ENCODE measurements around the gene CAMTA1. TPM values are rescaled to one million over a fixed set of nuclear protein-coding genes. Genes with fewer than 3 reads are reported as not detected.

The CAMTA1 gene
- total and polyA plus RNA-seq, 2 experiments from 2014 or later, result 89.0 to 145 TPM

GRCh38 chr1:7339953-7340352 is 554.7 kb downstream of the CAMTA1 start:
- H3K4me2 ChIP-seq, result no peak overlapping the region
- TF ChIP-seq EZH2phosphoT487 (IDR thresholded peaks at IDR 0.05; ENCODE audit: low read depth, severe bottlenecking, unreplicated experiment) (no peak), CTCF (IDR thresholded peaks at IDR 0.05; ENCODE audit: poor library complexity) (no peak)

GRCh38 chr1:7341145-7341905 is 556.1 kb downstream of the CAMTA1 start:
- no peaks in the 10 kb centered on the region for H3K79me2 ChIP-seq
- no peaks in the 10 kb centered on the region for H4K20me1 ChIP-seq (ENCODE audit: insufficient read depth, poor library complexity, severe bottlenecking)
- H3K27me3 ChIP-seq, result no peaks in the 10 kb centered on the region
- TF ChIP-seq CTCF (IDR thresholded peaks at IDR 0.05; ENCODE audit: poor library complexity) (no peak), EZH2phosphoT487 (IDR thresholded peaks at IDR 0.05; ENCODE audit: low read depth, severe bottlenecking, unreplicated experiment) (no peak), EZH2 (IDR thresholded peaks at IDR 0.05; ENCODE audit: borderline replicate concordance) (no peak)
- peak overlapping the region; percentile 9 for H3K27ac ChIP-seq
- no peaks in the 10 kb centered on the region for H3K9me3 ChIP-seq (ENCODE audit: low read depth)
- WGBS (ENCODE audit: low lambda C conversion rate, missing lambda C conversion rate), result 52% methylated on average over 11 of the region's 11 CpGs
- H3K4me3 ChIP-seq, result no peak overlapping the region
- H3K36me3 ChIP-seq (replicated peaks; ENCODE audit: insufficient read depth, low read depth), result no peaks in the 10 kb centered on the region
- no peak overlapping the region for H3K4me2 ChIP-seq
- DNase-seq (ENCODE audit: low spot score), result peak; percentile 58
- H3K4me1 ChIP-seq (ENCODE audit: insufficient read depth), result peaks cover 8% of the 10 kb centered on the region
- H3K9me2 ChIP-seq (replicated peaks; ENCODE audit: insufficient read depth), result no peaks in the 10 kb centered on the region
- no peak overlapping the region for H2AFZ ChIP-seq

More at GRCh38 chr1:7339953-7340352, 554.7 kb downstream of the CAMTA1 start:
- H3K36me3 ChIP-seq (replicated peaks; ENCODE audit: insufficient read depth, low read depth), result no peaks in the 10 kb centered on the region
- no peaks in the 10 kb centered on the region for H3K27me3 ChIP-seq
- no peak overlapping the region for H2AFZ ChIP-seq
- H3K4me1 ChIP-seq (ENCODE audit: insufficient read depth), result peaks cover 17% of the 10 kb centered on the region
- DNase-seq (ENCODE audit: low spot score), result no peak
- H3K9me3 ChIP-seq (ENCODE audit: low read depth), result no peaks in the 10 kb centered on the region
- H3K9me2 ChIP-seq (replicated peaks; ENCODE audit: insufficient read depth), result no peaks in the 10 kb centered on the region
- 67% methylated on average over 2 of the region's 2 CpGs for WGBS (ENCODE audit: low lambda C conversion rate, missing lambda C conversion rate)
- H3K4me3 ChIP-seq, result no peak overlapping the region
- no peak overlapping the region for H3K27ac ChIP-seq
- H3K79me2 ChIP-seq, result no peaks in the 10 kb centered on the region
- no peaks in the 10 kb centered on the region for H4K20me1 ChIP-seq (ENCODE audit: insufficient read depth, poor library complexity, severe bottlenecking)

GRCh38 chr1:7343882-7344281 is 558.6 kb downstream of the CAMTA1 start:
- no peak for DNase-seq (ENCODE audit: low spot score)
- no peak overlapping the region for H3K4me2 ChIP-seq
- H3K27ac ChIP-seq, result no peak overlapping the region
- H3K9me3 ChIP-seq (ENCODE audit: low read depth), result no peaks in the 10 kb centered on the region
- no peaks in the 10 kb centered on the region for H4K20me1 ChIP-seq (ENCODE audit: insufficient read depth, poor library complexity, severe bottlenecking)
- no peaks in the 10 kb centered on the region for H3K9me2 ChIP-seq (replicated peaks; ENCODE audit: insufficient read depth)
- H3K27me3 ChIP-seq, result no peaks in the 10 kb centered on the region
- H3K4me1 ChIP-seq (ENCODE audit: insufficient read depth), result peaks cover 8% of the 10 kb centered on the region
- H2AFZ ChIP-seq, result no peak overlapping the region
- no peaks in the 10 kb centered on the region for H3K36me3 ChIP-seq (replicated peaks; ENCODE audit: insufficient read depth, low read depth)
- no peak overlapping the region for H3K4me3 ChIP-seq
- 90% methylated on average over 6 of the region's 6 CpGs for WGBS (ENCODE audit: low lambda C conversion rate, missing lambda C conversion rate)
- no peaks in the 10 kb centered on the region for H3K79me2 ChIP-seq
- TF ChIP-seq EZH2phosphoT487 (IDR thresholded peaks at IDR 0.05; ENCODE audit: low read depth, severe bottlenecking, unreplicated experiment), result no peak
- no peak for TF ChIP-seq CTCF (IDR thresholded peaks at IDR 0.05; ENCODE audit: poor library complexity)
- no peak for TF ChIP-seq EZH2 (IDR thresholded peaks at IDR 0.05; ENCODE audit: borderline replicate concordance)

Data from hepatocyte (in vitro differentiated cells).